Endothelial cell of umbilical vein (primary cell): Measurements from ENCODE around the gene POLE. TPM values are rescaled to one million over a fixed set of nuclear protein-coding genes. Genes with fewer than 3 reads are reported as not detected.

Experiments
- BruUV-seq: library from RNA; stranded (reverse); fragments of 400-500 nt; replicated peaks from 2 replicates; lab custom pipeline; 2021; lab: Mats Ljungman, UMichigan
- CTCF ChIA-PET: fragments of 300-600, 350-600 bp; sonication (Branson Sonifier 250); formaldehyde crosslinking; loops from one replicate; lab custom pipeline; 2021; ENCODE audit warnings: antibody characterized with exemption, inconsistent platforms; lab: Charles Lee
- POLR2A ChIA-PET: fragments of 300-600, 350-600 bp; sonication (Branson Sonifier 250); formaldehyde crosslinking; loops from one replicate; lab custom pipeline; 2021; ENCODE audit warnings: antibody characterized with exemption, inconsistent platforms; lab: Charles Lee
- DNase-seq: peaks from one replicate; pipeline ENCODE4 v3.0.0-alpha.2; 2011; ENCODE audit warnings: low read depth, low spot score
- FAIRE-seq: peaks from 2 replicates; lab custom pipeline; 2011; peaks lifted over from hg19 to GRCh38; lab: Jason Lieb, UNC
- H2AFZ ChIP-seq: 2 replicates; pipeline ENCODE4 v1.6.0; 2012; ENCODE audit warnings: low read depth, low read length, control low read depth, inconsistent platforms
- H3K27ac ChIP-seq: 2 replicates; pipeline ENCODE4 v1.5.1; 2011; ENCODE audit warnings: low read depth, mild to moderate bottlenecking, control low read depth, low read length, moderate library complexity; ENCODE audit not compliant: insufficient read depth
- H3K27me3 ChIP-seq, 2 experiments: 2 replicates each; pipeline versions ENCODE4 v1.6.0 to v1.6.1; 2011; ENCODE audit warnings: low read length in 2 of 2, mixed read lengths in 1 of 2; ENCODE audit not compliant: control insufficient read depth in 2 of 2, insufficient read depth in 2 of 2
- H3K36me3 ChIP-seq, 2 experiments: 2 replicates in 1 of 2; 3 replicates in 1 of 2; pipeline ENCODE4 v1.5.1; 2011; ENCODE audit warnings: low read length in 2 of 2, mild to moderate bottlenecking in 1 of 2, moderate library complexity in 1 of 2; ENCODE audit not compliant: control insufficient read depth in 2 of 2, insufficient read depth in 2 of 2; ENCODE audit errors: extremely low read depth in 1 of 2
- H3K4me1 ChIP-seq: 3 replicates; pipeline ENCODE4 v1.5.1; 2011; ENCODE audit warnings: mild to moderate bottlenecking, low read length; ENCODE audit not compliant: control insufficient read depth, insufficient read depth; ENCODE audit errors: extremely low read depth
- H3K4me2 ChIP-seq: 2 replicates; pipeline ENCODE4 v1.6.1; 2011; ENCODE audit warnings: low read length, control low read depth, mixed read lengths; ENCODE audit not compliant: insufficient read depth
- H3K4me3 ChIP-seq, 3 experiments: fragments of 200-600 bp in 1 of 3; sonication (generic), shearing (Covaris generic) in 1 of 3; replicated peaks in 1 of 3; 2 replicates each; pipeline ENCODE4 v1.5.1; 2011 to 2016; ENCODE audit warnings: control low read depth in 3 of 3, low read length in 3 of 3, mild to moderate bottlenecking in 2 of 3, inconsistent platforms in 1 of 3, low read depth in 1 of 3, moderate library complexity in 1 of 3; ENCODE audit not compliant: insufficient read depth in 1 of 3
- H3K79me2 ChIP-seq: 2 replicates; pipeline ENCODE4 v1.6.0; 2012; ENCODE audit warnings: low read length, inconsistent platforms; ENCODE audit not compliant: control insufficient read depth, insufficient read depth
- H3K9ac ChIP-seq: replicated peaks from 2 replicates; pipeline ENCODE3; 2011; ENCODE audit warnings: low read length, control low read depth; ENCODE audit not compliant: insufficient read depth; ENCODE audit errors: extremely low read depth
- H3K9me1 ChIP-seq: replicated peaks from 3 replicates; pipeline ENCODE4 v1.6.0; 2011; ENCODE audit warnings: mild to moderate bottlenecking, low read length; ENCODE audit not compliant: control insufficient read depth, insufficient read depth; ENCODE audit errors: extremely low read depth
- H3K9me3 ChIP-seq: replicated peaks from 2 replicates; pipeline ENCODE4 v1.5.1; 2012; ENCODE audit warnings: low read length, inconsistent platforms; ENCODE audit not compliant: control insufficient read depth, insufficient read depth
- H4K20me1 ChIP-seq: replicated peaks from 2 replicates; pipeline ENCODE3; 2011; ENCODE audit warnings: mild to moderate bottlenecking, low read length; ENCODE audit not compliant: control insufficient read depth, insufficient read depth; ENCODE audit errors: extremely low read depth
- CTCF ChIP-seq, 2 donors: IDR thresholded peaks; 1 replicate in 1 of 2; 2 replicates in 1 of 2; pipeline ENCODE4 v1.5.1; 2011; ENCODE audit warnings: low read length in 2 of 2, mild to moderate bottlenecking in 2 of 2, moderate library complexity in 2 of 2, control low read depth in 1 of 2, inconsistent platforms in 1 of 2, low read depth in 1 of 2; ENCODE audit not compliant: insufficient read depth in 1 of 2; ENCODE audit errors: extremely low read depth in 1 of 2
- EZH2 ChIP-seq: IDR thresholded peaks from 2 replicates; pipeline ENCODE4 v1.6.1; 2012; ENCODE audit warnings: borderline replicate concordance, low read depth, mild to moderate bottlenecking, moderate library complexity, low read length, inconsistent platforms; ENCODE audit not compliant: severe bottlenecking
- dilution Hi-C: fragments of 300-500 bp; cut with MboI; formaldehyde crosslinking; loops from one replicate; pipeline ENCODE4 v1.15.0; 2019; ENCODE audit warnings: low sequenced_read_pairs; ENCODE audit not compliant: extremely low pct_ligation_motif_present
- intact Hi-C: fragments of 100-400 bp; cut with micrococcal nuclease; formaldehyde crosslinking; loops from one replicate; pipeline ENCODE4 v1.10.0; 2022
- polyA plus RNA-seq, 4 experiments: library from polyadenylated mRNA; depleted of rRNA in 3 of 4; stranded (reverse) in 3 of 4; unstranded in 1 of 4; fragments of >200 nt; gene quantifications; 2 replicates each; pipeline versions ENCODE4 v1.2.1 to v1.2.3, GENCODE V29; 2011 to 2012; ENCODE audit warnings: missing spikeins in 1 of 4
- total RNA-seq: library from RNA; stranded (reverse); gene quantifications from 2 replicates; pipeline ENCODE4 v1.2.3, GENCODE V29; 2021

Gene POLE
- total and polyA plus RNA-seq, 2 donors (not counting 3 experiments of a cell fraction or from before 2014, with no cell fraction given): 22.9 to 82.7 TPM

- CTCF ChIA-PET: interaction anchor here (2.0 to 7.3 kb wide), 2 partner anchors 11 to 35 kb away, joined by 9 to 102 read pairs; partner anchors contain the start of gene P2RX2
- FAIRE-seq: peak; percentile 63
- H3K4me3 ChIP-seq: peak overlapping the region in 2 of 3 experiments; percentile 11 to 33
- no peak overlapping the region for H3K27ac ChIP-seq
- peak; percentile 62 for DNase-seq
- H4K20me1 ChIP-seq: no peaks in the 10 kb centered on the region
- H3K4me1 ChIP-seq: peaks cover 21% of the 10 kb centered on the region
- H2AFZ ChIP-seq: no peak overlapping the region
- dilution Hi-C loops: no loop called here
- no peak overlapping the region for H3K9ac ChIP-seq
- no peaks in the 10 kb centered on the region for H3K9me1 ChIP-seq
- POLR2A ChIA-PET: no interaction called here
- H3K9me3 ChIP-seq: no peaks in the 10 kb centered on the region
- no TSS peak for BruUV-seq
- intact Hi-C loops: loop anchor here (1.0 kb wide), 1 partner anchor 11 kb away; no protein-coding TSS in a partner anchor
- peaks cover 3 to 30% of the 10 kb centered on the region in 2 experiments for H3K27me3 ChIP-seq
- no peak for TF ChIP-seq CTCF (IDR thresholded peaks at IDR 0.05; ENCODE audit: extremely low read depth in 1 of 2, insufficient read depth in 1 of 2, low read depth in 1 of 2, low read length in 2 of 2)
- TF ChIP-seq EZH2: peak; percentile 33
- no peaks in the 10 kb centered on the region for H3K36me3 ChIP-seq
- peak overlapping the region; percentile 16 for H3K4me2 ChIP-seq
- no peaks in the 10 kb centered on the region for H3K79me2 ChIP-seq
These were observed 83.0 kb downstream of the POLE start for GRCh38 chr12:132604151-132604618.
